Measurements from ENCODE around the gene ZDHHC3.

The ZDHHC3 gene

DNA sequence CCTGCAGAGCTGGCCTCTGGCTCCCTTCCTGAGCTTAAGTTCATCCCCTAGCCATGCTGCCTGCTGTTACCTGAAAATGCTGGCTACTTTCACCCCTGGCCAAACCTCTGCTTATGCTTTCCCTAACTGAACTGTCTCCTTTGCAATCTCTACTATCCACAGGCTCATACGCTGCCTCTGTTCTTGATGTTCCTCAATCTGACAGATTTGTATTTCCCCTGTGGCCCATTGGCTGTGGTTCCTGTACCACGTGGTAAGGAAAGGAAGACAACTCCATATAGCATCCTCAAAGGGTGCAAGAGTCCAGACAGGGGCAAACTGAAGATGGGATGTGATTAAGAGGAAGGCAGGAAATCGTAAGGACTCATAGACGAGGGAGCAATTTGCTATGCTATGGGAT, 68.4 kb downstream of the ZDHHC3 start:
- no peak for DNase-seq (ENCODE audit: low read depth)
- TF ChIP-seq, protein P1, sequence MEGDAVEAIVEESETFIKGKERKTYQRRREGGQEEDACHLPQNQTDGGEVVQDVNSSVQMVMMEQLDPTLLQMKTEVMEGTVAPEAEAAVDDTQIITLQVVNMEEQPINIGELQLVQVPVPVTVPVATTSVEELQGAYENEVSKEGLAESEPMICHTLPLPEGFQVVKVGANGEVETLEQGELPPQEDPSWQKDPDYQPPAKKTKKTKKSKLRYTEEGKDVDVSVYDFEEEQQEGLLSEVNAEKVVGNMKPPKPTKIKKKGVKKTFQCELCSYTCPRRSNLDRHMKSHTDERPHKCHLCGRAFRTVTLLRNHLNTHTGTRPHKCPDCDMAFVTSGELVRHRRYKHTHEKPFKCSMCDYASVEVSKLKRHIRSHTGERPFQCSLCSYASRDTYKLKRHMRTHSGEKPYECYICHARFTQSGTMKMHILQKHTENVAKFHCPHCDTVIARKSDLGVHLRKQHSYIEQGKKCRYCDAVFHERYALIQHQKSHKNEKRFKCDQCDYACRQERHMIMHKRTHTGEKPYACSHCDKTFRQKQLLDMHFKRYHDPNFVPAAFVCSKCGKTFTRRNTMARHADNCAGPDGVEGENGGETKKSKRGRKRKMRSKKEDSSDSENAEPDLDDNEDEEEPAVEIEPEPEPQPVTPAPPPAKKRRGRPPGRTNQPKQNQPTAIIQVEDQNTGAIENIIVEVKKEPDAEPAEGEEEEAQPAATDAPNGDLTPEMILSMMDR (conservative IDR thresholded peaks at IDR 0.05; ENCODE audit: low read length): no peak
- no peak overlapping the region for H3K4me3 ChIP-seq (ENCODE audit: low read length)

DNA sequence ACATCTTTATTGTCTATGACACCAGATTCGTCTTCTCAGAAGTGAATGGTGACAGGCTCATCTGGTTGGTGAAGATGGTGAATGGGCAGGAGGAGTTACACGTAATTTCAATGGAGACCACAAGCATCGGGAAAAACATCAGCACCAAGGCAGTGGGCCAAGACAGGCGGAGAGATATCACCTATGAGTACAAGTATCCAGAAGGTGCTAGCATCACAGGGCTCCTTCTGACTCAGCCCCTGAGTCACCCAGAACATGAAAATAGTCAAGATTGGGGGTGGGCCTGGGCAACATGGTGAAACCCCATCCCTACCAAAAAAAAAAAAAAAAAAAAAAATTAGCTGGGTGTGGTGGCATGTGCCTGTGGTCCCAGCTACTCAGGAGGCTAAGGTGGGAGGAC, 69.0 kb downstream of the ZDHHC3 start:
- TF ChIP-seq, protein P1 (conservative IDR thresholded peaks at IDR 0.05; ENCODE audit: low read length): no peak
- no peak overlapping the region for H3K4me3 ChIP-seq (ENCODE audit: low read length)
- DNase-seq (ENCODE audit: low read depth): no peak

DNA sequence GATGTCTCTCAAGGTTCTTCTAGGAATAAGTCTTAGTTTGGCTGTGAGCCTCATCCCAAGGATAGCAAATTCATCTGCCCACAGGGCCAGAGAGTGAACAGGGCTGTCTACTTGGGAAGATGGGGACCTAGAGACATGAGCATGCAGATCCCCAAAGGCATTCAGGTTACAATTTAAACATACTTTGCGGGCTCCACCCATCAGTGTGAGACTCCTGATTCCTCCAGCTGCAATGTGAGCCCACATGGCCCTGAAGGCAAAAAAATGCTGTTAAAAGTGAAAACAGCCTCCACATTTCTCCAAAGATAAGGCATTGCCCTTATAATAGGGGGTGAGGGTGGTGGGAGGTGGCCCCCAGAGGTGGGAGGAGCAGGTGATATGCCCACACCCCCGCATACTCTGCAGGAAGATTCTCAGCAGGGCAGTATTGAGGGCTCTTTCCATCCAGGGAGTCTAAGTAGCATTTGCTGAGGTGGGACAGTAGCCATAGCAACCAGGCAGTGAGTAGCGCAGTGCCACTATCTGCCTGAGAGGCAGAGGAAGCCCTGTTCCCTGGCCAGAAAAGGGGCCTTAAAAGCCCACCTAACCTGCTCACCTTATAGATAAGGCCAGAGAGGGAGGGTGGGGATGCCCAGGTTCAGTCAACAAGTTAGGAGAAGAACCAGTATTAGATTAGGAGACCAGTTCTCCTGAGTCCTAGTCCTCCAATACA, 70.4 kb downstream of the ZDHHC3 start:
- TF ChIP-seq, protein P1 (conservative IDR thresholded peaks at IDR 0.05; ENCODE audit: low read length): no peak
- DNase-seq (ENCODE audit: low read depth): no peak

DNA sequence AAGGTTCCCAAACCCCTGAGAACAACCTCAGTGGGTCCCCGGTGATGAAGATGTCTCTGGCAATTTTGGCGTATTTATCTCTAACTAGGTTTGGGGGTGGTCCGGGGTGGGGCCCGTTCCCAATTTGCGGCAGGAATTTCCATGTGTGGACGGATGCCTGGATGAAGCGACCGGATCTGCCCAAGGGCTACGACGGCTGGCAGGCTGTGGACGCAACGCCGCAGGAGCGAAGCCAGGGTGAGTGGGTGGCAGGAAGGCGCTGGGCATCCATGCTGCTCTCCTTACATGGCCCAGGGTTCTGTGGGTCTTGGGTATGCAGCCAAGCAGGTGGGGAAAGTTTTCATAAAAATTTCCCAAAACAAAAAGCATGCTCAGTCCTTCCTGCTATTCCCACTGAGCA, 72.2 kb downstream of the ZDHHC3 start:
- no peak overlapping the region for H3K4me3 ChIP-seq (ENCODE audit: low read length)
- TF ChIP-seq, protein P1 (conservative IDR thresholded peaks at IDR 0.05; ENCODE audit: low read length): no peak
- DNase-seq (ENCODE audit: low read depth): no peak

More for the DNA sequence above, 70.4 kb downstream of the ZDHHC3 start:
- H3K4me3 ChIP-seq (ENCODE audit: low read length): no peak overlapping the region

DNA sequence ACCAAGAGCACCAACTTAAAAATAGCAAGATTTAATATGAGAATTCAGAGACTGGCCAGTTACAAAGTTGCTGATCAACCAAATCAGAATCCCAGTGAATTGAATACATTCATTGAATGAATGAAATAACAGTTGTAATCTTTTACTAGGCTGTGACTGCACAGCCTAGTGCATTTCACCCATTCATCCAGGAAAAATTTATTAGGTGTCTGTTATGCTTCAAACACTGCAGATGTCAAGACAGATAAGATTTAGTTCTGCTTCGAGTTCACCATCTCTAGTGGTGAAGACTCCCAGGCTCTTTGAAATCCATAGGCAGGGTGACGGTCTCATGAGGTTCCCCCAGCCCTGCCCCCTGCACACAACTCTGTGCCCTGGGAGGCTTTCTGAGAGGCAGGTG, 72.7 kb downstream of the ZDHHC3 start:
- TF ChIP-seq, protein P1 (conservative IDR thresholded peaks at IDR 0.05; ENCODE audit: low read length): no peak
- no peak overlapping the region for H3K4me3 ChIP-seq (ENCODE audit: low read length)
- DNase-seq (ENCODE audit: low read depth): no peak

DNA sequence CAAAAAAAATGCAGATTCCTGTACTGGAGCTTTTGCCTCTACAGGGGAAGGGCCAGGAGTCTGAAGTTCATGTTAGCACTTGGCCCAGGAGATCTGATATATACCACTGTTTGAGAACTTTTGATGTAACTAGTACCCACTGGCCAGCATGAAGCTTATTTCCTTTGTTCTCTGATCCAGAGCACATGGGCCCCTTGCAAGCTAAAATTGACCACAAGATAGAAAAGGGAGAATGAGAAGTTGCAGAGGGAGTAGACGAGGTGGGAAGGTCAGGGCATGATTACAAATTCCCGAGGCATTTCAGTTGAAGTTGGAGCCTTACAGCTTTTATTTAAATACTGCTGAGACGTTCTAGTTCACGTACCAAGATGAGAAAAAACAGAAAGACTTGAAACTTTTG, 73.3 kb downstream of the ZDHHC3 start:
- no peak overlapping the region for H3K4me3 ChIP-seq (ENCODE audit: low read length)
- TF ChIP-seq, protein P1 (conservative IDR thresholded peaks at IDR 0.05; ENCODE audit: low read length): no peak
- no peak for DNase-seq (ENCODE audit: low read depth)

DNA sequence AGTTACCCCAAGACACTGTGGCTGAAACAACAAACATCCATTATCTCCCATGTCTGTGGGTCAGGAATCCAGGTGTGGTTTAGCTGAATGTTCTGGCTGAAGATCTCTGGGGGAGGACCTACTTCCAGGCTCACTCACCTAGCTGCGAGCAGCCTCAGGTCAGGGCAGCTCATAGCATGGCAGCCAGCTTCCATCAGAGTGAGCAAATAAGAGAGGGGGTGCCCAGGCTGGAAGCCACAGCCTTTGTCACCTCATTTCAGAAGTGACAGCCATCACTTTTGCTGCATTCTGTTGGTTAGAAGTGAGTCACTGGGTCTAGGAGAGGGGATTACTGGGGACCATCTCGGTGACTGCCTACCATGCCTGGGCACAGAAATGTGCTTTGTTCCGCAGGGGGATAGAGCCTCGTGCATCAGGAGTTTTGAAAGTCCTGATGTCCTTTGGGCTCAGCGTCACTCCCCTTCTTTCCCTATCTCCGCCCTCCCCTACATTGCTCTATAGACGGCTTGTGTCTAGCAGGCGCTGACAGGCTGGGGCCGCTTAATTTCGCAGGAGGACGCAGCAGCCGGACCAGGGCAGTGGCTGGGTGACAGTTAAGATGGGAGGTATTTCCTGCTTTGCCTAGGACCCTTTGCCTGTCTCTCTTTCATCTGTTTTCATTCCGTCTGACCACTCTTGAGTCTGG, 76.1 kb downstream of the ZDHHC3 start:
- no peak for DNase-seq (ENCODE audit: low read depth)
- no peak overlapping the region for H3K4me3 ChIP-seq (ENCODE audit: low read length)
- TF ChIP-seq, protein P1 (conservative IDR thresholded peaks at IDR 0.05; ENCODE audit: low read length): no peak

Measured in AG10803 (cell line).